ENCODE results near the gene GLYATL3.

GRCh38 chr6:49464691-49465090, 35.0 kb upstream of the GLYATL3 start:
- TF ChIP-seq POLR2AphosphoS5 (IDR thresholded peaks at IDR 0.05; ENCODE audit: borderline replicate concordance, low read depth, low read length) (no peak), EZH2 (IDR thresholded peaks at IDR 0.05) (no peak)
